GM21529 (cell line): ENCODE results near the gene TSPAN18.

Experiments
- ATAC-seq: cut with Tn5 transposase; IDR thresholded peaks from one replicate; pipeline ENCODE4 v1.9.1; 2021; ENCODE audit not compliant: unreplicated experiment

The TSPAN18 gene

GRCh38 chr11:44950625-44951476 lies 224.1 kb downstream of the TSPAN18 start, which contains the start of gene TP53I11:
TSS of gene TP53I11 (minus strand) at chr11:44950883. CDS start at chr11:44938335, 12,548 bp downstream.
- no peak for ATAC-seq

- ATAC-seq, result no peak
These were observed 225.3 kb downstream of the TSPAN18 start for GRCh38 chr11:44952082-44952481.

DNA sequence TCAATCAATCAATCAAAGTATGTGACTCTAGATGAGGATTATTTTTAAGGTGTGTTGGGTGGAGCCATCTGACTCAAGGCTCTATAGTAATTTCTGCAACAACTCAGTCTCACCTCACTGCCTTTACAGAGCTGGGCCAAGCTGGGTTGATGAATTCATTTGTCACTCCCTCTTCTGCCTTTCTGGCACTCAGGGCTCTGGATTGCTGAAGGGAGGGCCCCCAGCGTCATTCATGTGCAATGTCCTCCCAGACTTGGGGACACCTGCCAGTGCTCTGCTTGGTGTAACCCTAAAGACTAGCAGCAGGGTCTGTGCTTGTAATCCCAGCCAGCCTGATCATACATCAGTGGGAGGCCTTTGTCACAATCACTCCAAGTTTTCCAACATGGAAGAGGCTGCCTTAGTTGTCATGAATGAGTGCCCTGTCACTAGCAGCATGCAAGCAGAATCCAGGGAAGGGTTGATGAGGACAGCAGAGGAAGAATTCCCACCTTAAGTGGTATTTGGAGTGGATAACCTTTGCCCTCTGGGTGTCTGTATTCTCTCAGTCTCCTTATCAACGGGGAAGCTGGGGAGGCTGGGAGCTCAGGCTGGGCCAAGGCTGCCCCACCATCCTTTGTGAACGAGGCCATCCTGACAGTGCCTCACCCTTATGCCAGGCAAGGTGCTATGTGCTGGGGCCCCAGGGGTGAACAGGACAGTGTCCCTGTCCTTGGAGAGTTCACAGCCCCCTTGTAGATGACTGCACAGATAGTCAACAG lies 225.9 kb downstream of the TSPAN18 start:
- no peak for ATAC-seq

- no peak for ATAC-seq
These were observed 227.5 kb downstream of the TSPAN18 start for GRCh38 chr11:44954051-44954906.

DNA sequence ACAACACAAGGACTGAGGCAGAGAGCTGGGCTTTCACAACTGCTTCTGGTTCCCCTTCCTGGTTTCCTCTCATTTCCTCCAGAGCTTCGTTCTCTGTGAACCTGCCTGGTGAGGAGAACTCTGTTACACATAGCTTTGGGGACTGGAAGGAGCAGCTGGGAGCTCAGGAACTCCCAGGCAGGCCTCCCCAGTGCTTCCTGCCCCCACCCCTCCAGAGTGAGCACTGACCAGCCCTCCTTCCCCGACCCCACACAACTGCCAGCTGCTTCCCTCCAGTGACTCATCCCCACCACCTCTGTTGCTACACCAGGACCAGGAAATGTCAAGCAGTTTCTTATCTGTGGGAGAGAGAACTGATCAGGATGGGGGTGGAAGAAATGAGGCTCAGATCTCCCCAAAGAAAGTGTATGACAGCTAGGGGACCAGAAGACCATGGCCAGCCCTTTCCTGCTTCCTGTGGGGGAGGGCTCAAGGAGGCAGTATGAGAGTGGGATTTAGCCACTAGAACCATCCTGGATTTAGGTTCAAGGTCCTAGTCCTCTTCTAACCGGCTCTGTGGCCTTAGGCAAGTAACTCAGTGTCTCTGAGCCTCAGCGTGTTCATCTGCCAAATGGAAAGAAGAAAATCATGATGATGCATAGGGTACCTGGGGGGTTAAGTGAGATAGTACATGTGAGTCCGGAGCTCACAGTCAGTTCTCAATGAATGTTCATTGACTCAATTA lies 228.4 kb downstream of the TSPAN18 start:
- no peak for ATAC-seq

DNA sequence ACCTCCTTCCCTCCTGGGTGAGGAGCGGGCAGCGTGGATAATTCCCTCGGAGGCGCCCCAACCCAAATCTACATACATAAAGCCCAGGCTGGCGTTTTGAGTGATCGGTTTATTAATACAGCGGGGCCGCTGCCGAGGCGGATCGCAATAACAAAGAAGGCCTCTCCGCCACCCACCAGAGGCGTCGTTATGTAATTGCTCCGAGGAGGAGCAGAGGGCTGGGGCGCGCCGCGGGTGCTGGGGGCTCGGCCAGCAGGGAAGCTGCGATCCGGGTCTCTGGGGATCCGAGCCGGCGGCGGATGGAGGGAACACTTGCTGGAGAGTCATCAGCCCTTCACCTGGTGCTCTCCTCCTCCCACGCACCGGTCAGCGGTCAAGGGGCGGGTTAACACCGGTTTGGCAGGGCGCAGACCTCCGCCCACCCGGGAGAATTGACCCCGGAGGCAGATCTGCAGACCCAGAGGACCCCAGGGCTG lies 230.3 kb downstream of the TSPAN18 start:
- no peak for ATAC-seq

DNA sequence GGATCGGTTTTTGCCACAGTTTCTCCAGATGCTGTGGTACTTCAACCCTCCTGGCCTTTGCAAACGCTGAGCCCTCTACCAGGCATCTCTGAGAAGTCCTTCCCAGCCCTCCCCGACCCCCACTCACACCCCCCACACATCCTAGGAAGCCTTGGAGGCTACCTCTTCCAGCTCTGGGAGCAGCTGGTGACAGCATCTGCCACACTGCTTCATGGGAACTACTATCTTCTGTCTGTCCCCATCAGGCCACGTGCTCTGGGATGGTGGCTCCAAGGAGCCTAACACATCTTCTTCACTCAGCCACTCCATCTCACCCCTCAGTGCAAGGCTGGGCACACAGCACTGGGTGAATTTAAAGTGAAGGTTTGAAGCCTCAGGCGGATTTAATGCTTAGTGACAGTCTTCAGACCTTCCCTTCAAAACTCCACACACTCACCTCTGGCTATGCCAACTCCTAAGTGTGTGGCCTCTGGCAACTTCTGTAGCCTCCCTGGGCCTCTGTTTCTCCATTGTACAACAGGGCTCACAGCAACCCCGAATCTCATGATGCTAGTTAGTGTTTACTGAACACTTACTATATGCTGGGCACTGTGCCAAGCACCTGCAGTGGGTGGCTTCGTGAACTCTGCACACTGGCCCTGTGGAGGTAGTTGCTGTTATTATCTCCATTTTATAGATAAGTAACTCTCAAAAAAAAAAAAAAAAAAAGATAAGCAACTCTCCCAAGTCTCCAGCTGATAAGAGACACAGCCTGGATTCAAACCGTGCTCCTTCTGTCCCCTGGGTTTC lies 231.2 kb downstream of the TSPAN18 start:
- no peak for ATAC-seq

DNA sequence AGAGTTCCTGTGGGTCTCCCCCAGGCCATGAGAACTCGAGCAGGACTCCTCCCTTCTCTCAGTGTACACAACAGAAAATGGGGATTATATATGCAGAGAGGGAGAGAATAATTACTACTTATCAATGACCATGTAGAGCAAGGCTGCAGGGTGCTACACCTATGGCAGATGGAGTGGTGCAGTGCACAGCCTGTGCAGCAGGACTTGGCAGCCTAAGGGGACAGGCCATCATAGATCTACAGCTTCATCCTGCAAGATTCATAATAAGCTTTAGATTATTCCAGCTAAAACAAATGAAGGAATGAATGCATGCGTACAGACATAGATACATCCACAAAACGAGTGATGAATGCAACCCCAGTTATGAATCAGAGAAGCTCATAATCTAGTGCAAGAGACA lies 232.3 kb downstream of the TSPAN18 start:
- no peak for ATAC-seq

- ATAC-seq, result no peak
These were observed 233.6 kb downstream of the TSPAN18 start for GRCh38 chr11:44960200-44960845.

DNA sequence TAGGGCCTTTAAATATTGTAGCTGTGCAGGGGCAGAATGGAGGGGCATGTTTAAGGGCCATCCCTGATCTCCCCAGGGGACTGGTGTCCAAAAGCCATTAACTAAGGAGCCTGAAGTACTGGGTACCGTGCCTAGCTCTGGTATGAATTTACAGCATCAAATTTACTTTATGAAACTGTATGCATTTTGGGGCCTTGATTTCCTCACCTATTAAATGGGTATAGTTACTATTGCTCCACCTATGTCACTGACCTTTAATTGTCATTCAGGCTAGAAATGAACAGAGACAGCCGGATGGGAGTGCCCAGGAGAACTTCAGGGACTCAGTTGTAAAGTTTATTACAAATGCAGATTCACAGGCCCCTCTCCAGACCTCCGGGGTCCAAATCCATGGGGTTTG lies 235.7 kb downstream of the TSPAN18 start:
- no peak for ATAC-seq

DNA sequence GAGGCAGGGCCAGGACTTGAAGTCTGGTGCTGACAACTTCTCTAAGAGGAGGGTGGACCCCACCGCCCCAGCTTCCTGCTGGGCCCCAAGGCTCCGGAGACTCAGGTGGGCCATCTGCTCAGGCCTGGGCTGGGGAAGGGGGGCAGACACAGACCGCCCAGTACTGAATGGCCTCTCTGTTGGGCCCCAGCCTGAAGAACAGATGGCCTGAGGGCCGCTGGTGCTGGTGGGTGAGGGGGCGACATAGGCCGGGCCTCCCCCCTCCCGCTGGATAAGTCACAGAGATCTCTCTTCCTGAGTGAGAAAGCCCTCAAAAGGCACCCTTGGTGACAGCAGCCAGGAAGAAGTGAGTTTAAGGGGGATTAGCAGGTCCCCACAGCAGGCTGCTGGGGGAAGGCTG lies 236.4 kb downstream of the TSPAN18 start:
- ATAC-seq, result no peak

DNA sequence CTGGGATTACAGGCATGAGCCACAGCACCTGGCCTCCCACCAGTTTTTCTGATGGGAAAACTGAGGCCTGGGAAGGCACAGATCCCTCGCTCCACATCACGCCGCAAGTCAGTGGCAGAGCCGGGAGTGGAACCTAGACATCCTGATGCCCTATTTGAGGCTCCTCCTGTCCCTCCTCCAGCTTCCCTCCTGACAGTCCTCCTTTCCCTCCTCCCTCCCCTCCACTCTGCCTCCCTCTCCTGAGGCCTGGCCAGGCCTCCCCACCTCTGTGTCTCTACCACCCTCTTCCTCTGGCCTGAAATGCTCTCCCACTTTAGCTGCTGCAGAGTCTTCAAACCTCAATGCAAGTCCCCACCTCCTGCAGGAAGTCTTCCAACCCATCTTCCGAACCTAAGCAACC lies 237.2 kb downstream of the TSPAN18 start:
- ATAC-seq, result no peak

GRCh38 chr11:44964526-44965209 lies 237.9 kb downstream of the TSPAN18 start:
- ATAC-seq, result no peak

DNA sequence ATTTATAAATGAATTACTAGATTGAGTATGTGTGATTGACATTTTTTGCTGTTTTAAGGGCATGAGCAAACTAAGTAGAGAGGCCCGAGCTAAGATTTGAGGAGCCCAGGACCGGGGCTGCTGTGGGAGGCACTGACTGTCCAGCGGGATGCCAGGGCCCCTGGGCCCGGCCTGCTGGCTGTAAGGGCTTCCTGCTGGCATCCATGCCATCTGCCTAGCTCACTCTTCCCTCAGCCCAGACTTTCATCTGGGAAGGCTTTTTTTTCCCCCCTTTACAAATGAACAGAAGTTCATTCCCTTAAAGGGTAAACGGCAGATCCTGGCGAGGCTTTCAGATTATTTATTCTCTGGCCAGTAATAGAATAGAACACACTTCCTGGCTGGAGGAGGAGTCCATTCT lies 239.9 kb downstream of the TSPAN18 start:
- no peak for ATAC-seq

DNA sequence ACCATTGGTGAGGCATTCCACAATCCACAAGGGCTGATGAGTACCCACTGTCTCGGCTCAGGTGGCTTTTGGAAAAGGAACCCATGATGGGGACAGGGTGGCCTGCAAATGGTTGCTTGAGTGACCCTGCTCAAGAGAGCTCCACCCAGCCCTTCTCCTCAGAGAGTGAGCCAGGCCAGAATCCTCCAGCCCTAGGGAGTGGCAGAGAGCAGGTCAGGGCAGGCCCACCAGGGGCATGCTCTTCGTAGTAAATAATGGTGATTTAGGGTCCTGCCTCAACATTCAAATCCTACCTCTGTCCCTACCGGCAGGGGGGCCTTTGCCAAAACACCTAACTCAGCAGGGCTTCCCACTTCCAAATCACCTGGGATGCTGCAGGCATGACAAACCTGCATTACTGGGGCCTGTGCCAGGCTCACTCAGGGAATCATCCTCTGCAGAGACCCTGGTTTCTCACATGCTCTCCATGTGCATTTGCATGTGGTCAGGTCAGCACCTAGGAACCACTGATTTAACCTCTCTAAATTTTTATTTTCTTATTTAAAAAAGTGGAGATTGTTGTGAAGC lies 241.3 kb downstream of the TSPAN18 start:
- ATAC-seq, result no peak

- ATAC-seq, result no peak
These were observed 241.7 kb downstream of the TSPAN18 start for GRCh38 chr11:44968510-44968909.

DNA sequence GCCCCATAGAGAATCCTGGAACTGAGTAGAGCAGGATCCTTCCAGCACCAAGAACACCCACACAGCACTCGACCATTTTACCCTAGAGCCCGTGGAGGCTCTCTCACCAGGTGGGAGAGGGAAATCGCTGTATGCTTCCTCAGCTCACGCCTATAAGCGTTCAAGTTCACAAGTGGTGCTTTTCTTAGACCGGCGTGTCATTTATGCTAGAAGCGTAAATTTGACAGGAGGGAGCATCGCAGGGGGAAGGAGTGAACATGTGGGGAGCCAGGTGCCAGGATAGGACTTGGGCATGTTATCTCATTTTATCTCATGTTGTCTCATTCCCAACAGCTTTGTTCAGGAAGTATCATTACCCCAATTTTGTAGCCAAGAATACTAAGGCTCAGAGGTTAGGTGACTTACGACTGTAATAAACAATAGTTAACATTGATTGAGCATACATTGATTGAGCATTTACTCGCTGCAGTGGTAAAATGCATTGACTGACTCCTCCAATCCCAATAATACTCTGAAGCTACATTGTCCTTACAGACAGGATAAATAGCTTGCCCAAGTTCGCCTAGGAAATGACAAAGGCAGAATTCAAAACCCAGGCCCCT lies 243.0 kb downstream of the TSPAN18 start:
- no peak for ATAC-seq

DNA sequence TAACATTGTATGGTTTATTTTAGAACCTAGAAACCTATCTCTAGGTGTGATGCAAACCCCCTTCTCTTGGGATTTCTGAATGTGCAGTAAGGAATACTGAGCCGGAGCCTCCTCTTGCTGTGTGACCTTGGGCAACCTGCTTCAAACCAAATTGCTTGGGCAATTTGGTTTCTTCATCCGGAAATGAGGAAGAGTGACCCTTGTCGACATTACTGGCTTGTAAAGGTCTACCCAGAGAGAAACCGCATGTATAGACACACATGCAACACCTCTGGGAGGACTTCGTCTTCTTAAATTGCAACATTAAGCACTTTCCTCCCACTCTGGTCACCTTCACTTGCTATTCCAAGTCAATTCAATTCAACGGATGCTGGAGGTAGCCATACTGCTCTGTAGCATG lies 243.5 kb downstream of the TSPAN18 start:
- no peak for ATAC-seq
